Panc1 (cell line): ENCODE measurements around the gene SF3A1.

ENCODE experiments used
- SIN3A ChIP-seq: IDR thresholded peaks from 2 replicates; pipeline ENCODE4 v1.6.1; 2012; ENCODE audit warnings: low read depth, mild to moderate bottlenecking, low read length, moderate library complexity, borderline replicate concordance; ENCODE audit not compliant: insufficient read depth
- TCF7L2 ChIP-seq: IDR thresholded peaks from 2 replicates; pipeline ENCODE4 v1.6.1; 2011; ENCODE audit warnings: mild to moderate bottlenecking, low read depth, low read length, inconsistent platforms
- TF ChIP-seq, protein P1 (sequence below): fragments of 450-650 bp; IDR thresholded peaks from 2 replicates; pipeline ENCODE4 v1.5.1; 2017; ENCODE audit warnings: mild to moderate bottlenecking

DNA sequence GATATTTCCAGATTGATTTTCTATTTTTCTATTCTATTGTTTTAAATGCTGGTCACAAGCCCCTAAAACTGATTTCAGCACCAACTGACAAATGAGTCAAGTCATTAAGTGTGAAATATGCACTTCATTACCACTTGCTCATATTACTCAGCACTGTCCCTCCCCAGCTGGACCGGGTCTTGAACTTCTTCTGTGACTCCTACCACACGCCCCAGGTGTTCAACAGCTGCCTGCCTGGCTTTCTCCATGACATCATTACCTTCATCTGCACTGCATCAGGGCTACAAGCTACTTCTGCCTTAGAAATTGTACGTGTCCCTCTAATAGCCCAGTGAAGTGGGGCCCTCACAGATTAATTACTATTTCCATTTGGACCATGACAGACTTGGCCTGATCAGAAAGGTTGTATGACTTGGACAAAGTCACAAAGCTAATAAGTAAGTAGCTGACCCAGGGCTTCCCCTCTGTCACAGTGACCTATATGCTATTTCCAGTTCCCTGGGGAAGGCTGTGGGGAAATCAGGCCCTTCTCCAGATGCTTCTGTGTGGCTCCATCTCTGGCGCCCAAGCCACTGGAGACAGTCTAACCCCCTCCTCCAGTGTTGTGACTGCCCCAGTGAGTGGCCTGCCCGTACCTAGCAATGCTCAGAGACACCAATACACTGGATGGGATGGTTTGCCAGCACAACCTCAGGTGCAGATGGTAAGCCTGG is 48.0 kb downstream of the SF3A1 start:
- TF ChIP-seq, protein P1, sequence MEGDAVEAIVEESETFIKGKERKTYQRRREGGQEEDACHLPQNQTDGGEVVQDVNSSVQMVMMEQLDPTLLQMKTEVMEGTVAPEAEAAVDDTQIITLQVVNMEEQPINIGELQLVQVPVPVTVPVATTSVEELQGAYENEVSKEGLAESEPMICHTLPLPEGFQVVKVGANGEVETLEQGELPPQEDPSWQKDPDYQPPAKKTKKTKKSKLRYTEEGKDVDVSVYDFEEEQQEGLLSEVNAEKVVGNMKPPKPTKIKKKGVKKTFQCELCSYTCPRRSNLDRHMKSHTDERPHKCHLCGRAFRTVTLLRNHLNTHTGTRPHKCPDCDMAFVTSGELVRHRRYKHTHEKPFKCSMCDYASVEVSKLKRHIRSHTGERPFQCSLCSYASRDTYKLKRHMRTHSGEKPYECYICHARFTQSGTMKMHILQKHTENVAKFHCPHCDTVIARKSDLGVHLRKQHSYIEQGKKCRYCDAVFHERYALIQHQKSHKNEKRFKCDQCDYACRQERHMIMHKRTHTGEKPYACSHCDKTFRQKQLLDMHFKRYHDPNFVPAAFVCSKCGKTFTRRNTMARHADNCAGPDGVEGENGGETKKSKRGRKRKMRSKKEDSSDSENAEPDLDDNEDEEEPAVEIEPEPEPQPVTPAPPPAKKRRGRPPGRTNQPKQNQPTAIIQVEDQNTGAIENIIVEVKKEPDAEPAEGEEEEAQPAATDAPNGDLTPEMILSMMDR = no peak
- TF ChIP-seq SIN3A (no peak), TCF7L2 (no peak)
